GM12874 (cell line): ENCODE data around the gene MCCD1.

Source experiments
- CTCF ChIP-seq: IDR thresholded peaks from 2 replicates; pipeline ENCODE4 v1.5.1; 2011; ENCODE audit warnings: low read depth, mild to moderate bottlenecking, control low read depth, low read length, moderate library complexity; ENCODE audit not compliant: insufficient read depth

MCCD1 gene

GRCh38 chr6:31575335-31575901 is 46.7 kb downstream of the MCCD1 start, which contains the start of gene TNF:
Gene TNF (plus strand): TSS chr6:31575565. CDS start chr6:31575742, 177 bp downstream.
- no peak for TF ChIP-seq CTCF

- no peak for TF ChIP-seq CTCF
Measured at GRCh38 chr6:31575952-31576685, 47.4 kb downstream of the MCCD1 start.

- no peak for TF ChIP-seq CTCF
Measured at GRCh38 chr6:31576897-31577578, 48.3 kb downstream of the MCCD1 start.

- no peak for TF ChIP-seq CTCF
Measured at GRCh38 chr6:31577579-31577966, 48.8 kb downstream of the MCCD1 start.

- no peak for TF ChIP-seq CTCF
Measured at GRCh38 chr6:31578184-31579118, 49.7 kb downstream of the MCCD1 start.

GRCh38 chr6:31579119-31579505 is 50.4 kb downstream of the MCCD1 start:
- TF ChIP-seq CTCF = no peak
